ENCODE measurements around the gene XPC. TPM values are rescaled to one million over a fixed set of nuclear protein-coding genes. Genes with fewer than 3 reads are reported as not detected.

The XPC gene
- total RNA-seq, 2 donors from 2014 or later, result 33.0 to 40.0 TPM

- 88 to 92% methylated on average over 2 to 3 of the region's 3 CpGs for WGBS, 2 experiments (ENCODE audit: insufficient coverage in 1 of 2, insufficient read length in 1 of 2)
- peaks cover 53% of the 10 kb centered on the region for H3K27me3 ChIP-seq (ENCODE audit: control insufficient read depth, insufficient read depth, low read length, poor library complexity, severe bottlenecking)
- peak; percentile 10 for DNase-seq
- no peak overlapping the region for H3K4me3 ChIP-seq (ENCODE audit: low read length)
- Mint-ChIP-seq H3K27me3 (ENCODE audit: insufficient read depth) (peaks cover 66% of the 10 kb centered on the region), H3K36me3 (ENCODE audit: low read depth) (no peaks in the 10 kb centered on the region), H3K4me3 (no peak overlapping the region), H3K4me1 (peaks cover 12% of the 10 kb centered on the region), H3K9me3 (peaks cover 34% of the 10 kb centered on the region), H3K27ac (no peak overlapping the region)
- no peak for TF ChIP-seq CTCF (conservative IDR thresholded peaks at IDR 0.05)
- no peak overlapping the region for H3K9ac ChIP-seq (ENCODE audit: extremely low read depth, low read length, poor library complexity, severe bottlenecking)
- peaks cover 29% of the 10 kb centered on the region for H3K9me3 ChIP-seq (ENCODE audit: control insufficient read depth, low read length)
- no peak overlapping the region for H3K27ac ChIP-seq (ENCODE audit: low read depth, low read length)
- H3K36me3 ChIP-seq (ENCODE audit: control insufficient read depth, insufficient read depth, low read length), result no peaks in the 10 kb centered on the region
- H3K4me1 ChIP-seq (ENCODE audit: control insufficient read depth, insufficient read depth, low read length), result peaks cover 2% of the 10 kb centered on the region
Measured at GRCh38 chr3:14222900-14223594, 44.6 kb upstream of the XPC start.

- H3K9me3 ChIP-seq (ENCODE audit: control insufficient read depth, low read length), result peaks cover 29% of the 10 kb centered on the region
- DNase-seq, result no peak
- H3K36me3 Mint-ChIP-seq (ENCODE audit: low read depth), result no peaks in the 10 kb centered on the region
- peaks cover 35% of the 10 kb centered on the region for H3K9me3 Mint-ChIP-seq
- H3K4me3 ChIP-seq (ENCODE audit: low read length), result no peak overlapping the region
- peaks cover 7% of the 10 kb centered on the region for H3K4me1 Mint-ChIP-seq
- no peak overlapping the region for H3K9ac ChIP-seq (ENCODE audit: extremely low read depth, low read length, poor library complexity, severe bottlenecking)
- H3K27me3 ChIP-seq (ENCODE audit: control insufficient read depth, insufficient read depth, low read length, poor library complexity, severe bottlenecking), result peaks cover 47% of the 10 kb centered on the region
- no peak overlapping the region for H3K27ac Mint-ChIP-seq
- H3K4me1 ChIP-seq (ENCODE audit: control insufficient read depth, insufficient read depth, low read length), result peaks cover 2% of the 10 kb centered on the region
- TF ChIP-seq CTCF (conservative IDR thresholded peaks at IDR 0.05), result no peak
- no peaks in the 10 kb centered on the region for H3K36me3 ChIP-seq (ENCODE audit: control insufficient read depth, insufficient read depth, low read length)
- H3K27me3 Mint-ChIP-seq (ENCODE audit: insufficient read depth), result peaks cover 62% of the 10 kb centered on the region
- no peak overlapping the region for H3K4me3 Mint-ChIP-seq
- no peak overlapping the region for H3K27ac ChIP-seq (ENCODE audit: low read depth, low read length)
- 71% methylated on average over 1 of the region's 1 CpG; no CpG with 5 or more reads in 1 of the 2 experiments for WGBS, 2 experiments (ENCODE audit: insufficient coverage in 1 of 2, insufficient read length in 1 of 2)
Measured at GRCh38 chr3:14222457-14222856, 44.1 kb upstream of the XPC start.

GRCh38 chr3:14221902-14222301 lies 43.5 kb upstream of the XPC start:
- Mint-ChIP-seq H3K36me3 (ENCODE audit: low read depth) (no peaks in the 10 kb centered on the region), H3K9me3 (peaks cover 37% of the 10 kb centered on the region), H3K4me1 (peaks cover 5% of the 10 kb centered on the region), H3K27me3 (ENCODE audit: insufficient read depth) (peaks cover 56% of the 10 kb centered on the region), H3K27ac (no peak overlapping the region), H3K4me3 (no peak overlapping the region)
- Histone ChIP-seq H3K27ac (ENCODE audit: low read depth, low read length) (no peak overlapping the region), H3K36me3 (ENCODE audit: control insufficient read depth, insufficient read depth, low read length) (no peaks in the 10 kb centered on the region), H3K27me3 (ENCODE audit: control insufficient read depth, insufficient read depth, low read length, poor library complexity, severe bottlenecking) (peaks cover 41% of the 10 kb centered on the region), H3K4me1 (ENCODE audit: control insufficient read depth, insufficient read depth, low read length) (peaks cover 2% of the 10 kb centered on the region), H3K9me3 (ENCODE audit: control insufficient read depth, low read length) (peaks cover 29% of the 10 kb centered on the region), H3K4me3 (ENCODE audit: low read length) (no peak overlapping the region), H3K9ac (ENCODE audit: extremely low read depth, low read length, poor library complexity, severe bottlenecking) (no peak overlapping the region)
- 85% methylated on average over 1 of the region's 1 CpG; no CpG with 5 or more reads in 1 of the 2 experiments for WGBS, 2 experiments (ENCODE audit: insufficient coverage in 1 of 2, insufficient read length in 1 of 2)
- TF ChIP-seq CTCF (conservative IDR thresholded peaks at IDR 0.05), result no peak
- no peak for DNase-seq

Data from endodermal cell (in vitro differentiated cells).